Measurements from ENCODE around the gene PRKAR1B.

GRCh38 chr7:570801-571070 is 156.3 kb downstream of the PRKAR1B start:
- TF ChIP-seq CTCF (conservative IDR thresholded peaks at IDR 0.05 in 1 of 2, IDR thresholded peaks at IDR 0.05 in 1 of 2; ENCODE audit: extremely low read depth in 1 of 2, insufficient read depth in 1 of 2, low read depth in 1 of 2, low read length in 2 of 2), result no peak
- TF ChIP-seq EZH2 (IDR thresholded peaks at IDR 0.05; ENCODE audit: borderline replicate concordance, low read length), result no peak

All from mammary epithelial cell (primary cell).